ENCODE results near the gene IRF2BP2.
A peak's percentile ranks its signal among the peaks of the same experiment; 100 is the strongest.

The IRF2BP2 gene

GRCh38 chr1:234614081-234614489 is 4.1 kb upstream of the IRF2BP2 start:
- H3K4me3 ChIP-seq (ENCODE audit: low read depth, low read length) = no peak overlapping the region

GRCh38 chr1:234613128-234613875 is 3.3 kb upstream of the IRF2BP2 start:
- H3K4me3 ChIP-seq (ENCODE audit: low read depth, low read length) = no peak overlapping the region

- no peak overlapping the region for H3K4me3 ChIP-seq (ENCODE audit: low read depth, low read length)
Measured at GRCh38 chr1:234612352-234613127, 2.6 kb upstream of the IRF2BP2 start.

- no peak overlapping the region for H3K4me3 ChIP-seq (ENCODE audit: low read depth, low read length)
Measured at GRCh38 chr1:234611847-234612351, 1.9 kb upstream of the IRF2BP2 start.

DNA sequence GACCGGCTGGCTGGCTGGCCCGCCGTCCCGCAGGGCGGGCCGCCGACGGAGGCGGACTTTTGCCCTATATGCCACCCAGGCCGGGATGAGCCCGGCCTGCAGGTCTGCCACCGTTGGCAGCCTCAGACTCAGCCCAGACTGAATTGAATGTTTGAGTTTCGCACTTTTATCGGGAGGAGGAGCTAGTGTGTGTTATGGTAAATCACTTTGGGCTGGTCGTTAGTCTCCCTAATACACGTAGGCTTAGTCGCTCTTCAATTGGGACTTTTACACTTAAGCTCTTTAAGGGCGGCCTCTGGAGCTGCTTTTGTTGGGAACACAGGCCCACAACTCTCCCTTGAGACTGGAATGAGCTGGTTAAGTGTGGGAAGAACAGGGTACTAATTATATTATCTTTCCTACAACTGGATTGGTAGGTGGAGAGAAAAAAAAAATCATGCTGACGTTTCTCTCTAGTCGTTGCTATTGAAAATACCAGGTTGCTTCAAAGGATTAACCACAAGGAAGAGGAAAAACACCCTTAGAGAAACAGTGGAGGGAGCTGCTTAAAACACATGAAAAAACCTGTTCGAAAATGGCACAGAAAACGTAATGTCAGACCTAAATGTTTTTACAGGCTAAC is 1.4 kb upstream of the IRF2BP2 start:
- peak overlapping the region; percentile 30 for H3K4me3 ChIP-seq (ENCODE audit: low read depth, low read length)

DNA sequence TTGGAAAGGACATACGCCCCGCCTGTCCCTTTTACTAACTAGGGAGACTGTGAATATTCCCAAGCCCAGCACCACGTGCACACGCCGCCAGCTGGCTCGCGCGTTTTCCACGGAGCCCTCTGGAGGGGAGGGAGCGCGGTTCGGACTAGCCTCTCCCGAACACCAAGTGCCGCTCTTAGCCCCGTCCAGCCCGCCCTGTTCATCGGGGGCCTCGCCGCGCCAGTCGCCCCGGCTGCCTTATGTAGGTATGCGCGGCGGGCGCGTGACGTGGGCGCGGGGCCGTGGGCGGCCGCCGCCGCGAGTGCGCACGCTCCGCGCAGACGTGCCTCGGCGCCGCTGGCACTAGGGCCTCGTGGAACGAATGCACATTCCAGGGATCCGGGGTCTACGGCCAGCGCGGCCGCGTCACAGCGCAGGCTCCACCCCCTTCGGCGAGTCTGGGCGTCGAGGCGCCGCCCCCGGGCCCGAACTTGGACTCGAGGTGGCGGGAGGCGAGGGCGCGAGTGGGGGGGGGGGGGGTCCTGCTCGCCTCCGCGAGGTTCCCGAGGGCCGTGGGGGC is 767 bp upstream of the IRF2BP2 start:
- H3K4me3 ChIP-seq (ENCODE audit: low read depth, low read length) = peak overlapping the region; percentile 73

DNA sequence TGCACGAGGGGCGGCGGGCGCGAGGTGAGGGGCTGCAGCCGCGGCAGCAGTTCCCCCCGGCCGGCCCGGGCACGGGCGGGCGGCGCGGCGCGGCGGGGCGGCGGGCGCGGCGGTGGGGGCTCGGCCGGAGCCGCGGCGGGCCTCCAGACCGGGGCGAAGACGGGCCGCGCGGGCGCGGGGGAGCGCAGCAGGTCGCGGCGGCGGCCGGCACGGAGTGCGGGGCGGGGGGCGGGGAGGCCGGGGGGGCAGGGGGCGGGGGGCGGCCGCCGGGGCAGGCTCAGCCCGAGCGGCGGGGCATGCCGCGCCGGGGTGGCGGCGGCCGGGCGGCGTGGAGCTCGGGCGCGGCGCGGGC is 311 bp downstream of the IRF2BP2 start:
- peak overlapping the region; percentile 73 for H3K4me3 ChIP-seq (ENCODE audit: low read depth, low read length)

DNA sequence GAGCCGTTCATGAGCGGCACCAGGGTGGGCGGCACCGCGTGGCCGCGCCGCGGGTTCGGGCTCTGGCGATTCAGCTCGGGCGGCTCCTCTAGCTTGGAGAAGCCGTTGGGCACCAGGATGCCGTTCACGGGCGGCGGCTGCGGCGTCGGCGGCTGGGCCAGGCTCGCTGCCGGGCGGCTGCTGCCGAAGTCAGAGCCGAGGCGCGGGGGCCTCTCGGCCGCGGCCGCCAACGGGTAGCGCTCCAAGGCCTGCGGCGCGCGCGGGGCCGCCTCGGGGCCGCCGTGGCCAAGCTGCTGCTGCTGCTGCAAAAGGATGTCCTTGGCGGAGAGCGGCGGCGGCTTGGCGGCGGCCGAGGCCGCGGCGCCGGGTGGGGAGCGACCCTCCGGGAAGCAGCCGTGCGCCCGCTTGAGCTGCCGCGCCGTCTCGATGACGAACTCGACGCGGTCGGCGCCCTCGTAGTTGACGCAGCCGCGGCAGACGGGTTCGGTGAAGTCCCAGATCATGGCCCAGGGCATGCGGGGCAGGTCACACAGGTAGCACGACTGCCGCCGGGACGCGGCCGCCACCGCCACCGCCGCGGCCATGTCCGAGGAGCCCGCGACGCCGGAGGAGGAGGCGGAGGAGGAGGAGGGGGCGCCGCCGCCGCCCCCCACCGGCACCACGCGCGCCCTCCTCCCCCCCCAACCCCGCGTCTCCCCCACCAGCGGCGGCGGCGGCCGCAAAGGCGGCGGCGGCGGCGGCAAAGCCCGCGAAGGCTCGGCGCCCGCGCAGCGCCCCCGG is 877 bp downstream of the IRF2BP2 start:
- peak overlapping the region; percentile 76 for H3K4me3 ChIP-seq (ENCODE audit: low read depth, low read length)

DNA sequence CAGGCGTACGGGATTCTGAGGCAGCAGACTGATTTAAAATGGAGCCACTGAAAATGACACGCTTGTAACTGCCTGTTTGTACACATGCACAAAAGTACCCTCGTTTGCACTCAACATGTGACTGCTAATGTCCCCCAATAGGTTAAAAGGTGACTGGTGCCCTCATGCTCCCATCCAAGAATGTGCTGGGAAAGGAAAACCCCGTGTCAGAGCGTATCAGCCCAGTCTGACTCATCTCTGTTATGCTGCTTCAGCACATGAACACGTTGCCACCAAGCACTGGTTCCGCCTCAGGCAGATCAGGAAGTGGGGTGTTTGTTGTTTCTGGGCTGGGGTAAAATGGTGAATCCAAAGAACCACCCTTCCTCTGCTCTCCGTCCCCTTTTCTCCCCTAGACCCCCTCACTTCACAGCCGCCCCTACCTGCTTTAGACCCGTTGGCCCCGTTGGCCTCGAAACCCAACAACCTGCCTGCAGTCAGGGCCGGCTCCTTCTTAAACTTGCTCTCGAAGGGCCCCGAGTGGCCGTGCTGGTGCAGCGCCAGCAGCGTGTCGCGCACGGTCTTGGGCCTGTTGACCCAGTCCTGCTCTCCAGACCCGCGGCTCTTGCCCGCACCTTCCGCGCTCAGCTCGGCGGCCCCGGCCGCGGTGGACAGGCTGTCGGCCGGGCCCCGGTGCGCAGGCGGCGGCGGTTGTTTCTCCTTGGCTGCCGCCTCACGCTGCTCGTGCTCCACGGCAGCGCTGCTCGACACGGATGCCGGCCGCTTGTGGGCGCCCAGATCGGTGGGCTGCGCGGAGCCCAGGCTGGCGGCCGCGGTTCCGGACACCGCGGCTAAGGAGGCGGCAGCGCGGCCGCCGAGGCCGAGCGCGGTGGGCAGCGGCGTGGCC is 1.7 kb downstream of the IRF2BP2 start:
- peak overlapping the region; percentile 76 for H3K4me3 ChIP-seq (ENCODE audit: low read depth, low read length)

DNA sequence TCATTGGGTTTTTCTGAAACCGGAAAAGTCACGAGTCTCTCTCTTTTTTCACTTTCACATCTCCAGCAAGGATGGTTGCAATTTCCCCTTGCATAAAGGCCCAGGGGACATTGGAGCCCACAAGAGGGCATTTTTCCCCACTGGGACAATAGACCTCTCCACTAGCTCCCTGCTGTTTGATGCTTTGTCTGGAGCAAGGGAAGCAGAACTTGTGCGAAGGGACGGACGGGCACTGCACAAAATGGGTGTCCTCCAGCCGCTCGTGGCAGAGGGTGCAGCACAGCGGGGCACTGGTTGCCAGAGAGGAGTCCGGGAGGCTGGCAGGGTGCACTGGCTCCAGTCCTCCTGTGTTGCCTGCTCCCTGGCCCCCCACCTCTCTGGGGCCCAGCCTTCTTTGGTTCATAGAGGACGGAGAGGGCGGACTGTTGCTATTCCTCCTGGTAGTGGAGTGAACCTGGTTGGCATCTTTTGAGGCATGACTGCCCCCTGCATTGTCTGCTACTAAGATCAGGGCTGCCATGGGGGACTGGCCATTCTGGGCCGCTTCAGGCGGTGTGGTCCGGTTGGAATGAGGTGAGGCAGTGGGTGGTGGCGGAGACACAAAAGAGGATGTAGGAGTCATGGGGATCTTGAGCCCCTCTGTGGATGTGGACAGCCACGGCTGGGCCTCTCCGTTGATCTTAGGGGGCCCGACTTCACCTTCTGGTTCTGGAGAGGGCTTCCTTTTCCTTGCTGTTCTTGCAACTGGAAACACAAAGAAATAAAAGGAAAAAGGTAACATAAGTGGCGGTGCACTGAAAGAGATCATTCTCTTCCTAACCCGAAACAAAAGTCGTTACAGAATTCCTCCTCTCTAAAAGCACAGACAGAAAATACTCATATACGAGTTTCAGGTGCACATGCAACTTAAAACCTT is 2.6 kb downstream of the IRF2BP2 start:
- peak overlapping the region; percentile 76 for H3K4me3 ChIP-seq (ENCODE audit: low read depth, low read length)

GRCh38 chr1:234606784-234607108 is 3.2 kb downstream of the IRF2BP2 start:
- peak overlapping the region; percentile 76 for H3K4me3 ChIP-seq (ENCODE audit: low read depth, low read length)

DNA sequence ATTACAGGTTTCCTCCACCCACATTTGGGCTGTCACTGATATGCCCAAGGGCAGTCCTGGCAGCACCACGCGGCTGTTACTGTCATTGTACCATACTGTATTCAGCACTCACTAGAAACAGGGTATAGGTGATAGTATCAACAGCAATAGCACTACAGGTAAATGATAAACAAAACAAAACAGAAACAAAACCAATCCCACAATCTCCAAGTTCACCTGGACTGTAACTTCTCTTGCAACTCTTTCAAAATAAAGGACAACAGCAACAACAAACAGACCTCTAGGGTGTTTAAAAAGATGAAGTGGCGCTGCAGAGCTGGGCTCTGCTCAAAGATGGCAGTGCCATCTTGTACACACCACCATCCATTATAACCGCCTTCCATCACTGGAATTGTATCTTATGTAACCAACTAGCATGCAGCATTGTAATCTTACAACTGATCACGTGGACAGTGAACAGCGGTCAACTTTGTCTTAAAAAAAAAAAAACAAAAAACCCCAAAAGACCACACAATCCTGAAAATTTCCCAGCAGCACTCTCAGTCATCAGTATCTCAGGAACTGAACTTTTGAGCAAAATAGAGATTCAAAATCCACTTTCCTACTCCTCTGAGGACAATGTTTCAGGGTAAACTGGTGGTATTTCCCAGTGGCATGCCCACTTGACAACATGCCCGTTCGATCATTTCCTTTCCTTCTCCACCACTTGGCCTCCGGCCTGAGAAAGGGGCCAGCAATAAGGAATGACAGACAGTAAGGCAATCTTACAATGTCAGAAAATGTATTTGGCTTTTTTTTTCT is 3.8 kb downstream of the IRF2BP2 start:
- peak overlapping the region; percentile 76 for H3K4me3 ChIP-seq (ENCODE audit: low read depth, low read length)

DNA sequence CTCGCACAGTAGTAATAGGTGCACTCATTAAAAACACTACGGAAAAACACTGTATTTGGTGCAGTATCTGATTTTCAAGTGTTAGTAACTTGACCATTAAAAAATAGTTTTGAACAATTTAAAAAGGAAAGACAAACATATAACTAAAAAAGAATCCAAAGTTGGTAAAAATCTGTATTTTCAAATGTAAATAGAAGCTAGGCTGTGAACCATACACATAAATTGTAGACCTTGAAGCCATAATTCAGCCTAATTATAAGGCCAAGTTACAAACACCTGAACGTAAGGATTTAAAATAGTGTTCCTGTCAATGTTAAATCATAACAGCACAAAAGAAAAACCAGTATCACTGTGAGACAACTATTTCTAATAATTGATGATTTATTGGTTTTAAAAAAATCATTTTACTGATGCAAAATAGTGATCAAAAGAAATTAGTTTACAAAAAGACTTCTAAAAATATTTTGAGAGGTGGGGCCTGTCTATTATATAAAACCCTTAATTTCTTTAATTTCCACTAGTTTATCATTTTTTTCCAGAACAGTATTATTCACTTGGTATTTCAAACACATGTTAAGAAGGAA is 4.5 kb downstream of the IRF2BP2 start:
- peak overlapping the region; percentile 76 for H3K4me3 ChIP-seq (ENCODE audit: low read depth, low read length)

GRCh38 chr1:234604495-234605398 is 5.2 kb downstream of the IRF2BP2 start:
- peak overlapping the region; percentile 76 for H3K4me3 ChIP-seq (ENCODE audit: low read depth, low read length)

DNA sequence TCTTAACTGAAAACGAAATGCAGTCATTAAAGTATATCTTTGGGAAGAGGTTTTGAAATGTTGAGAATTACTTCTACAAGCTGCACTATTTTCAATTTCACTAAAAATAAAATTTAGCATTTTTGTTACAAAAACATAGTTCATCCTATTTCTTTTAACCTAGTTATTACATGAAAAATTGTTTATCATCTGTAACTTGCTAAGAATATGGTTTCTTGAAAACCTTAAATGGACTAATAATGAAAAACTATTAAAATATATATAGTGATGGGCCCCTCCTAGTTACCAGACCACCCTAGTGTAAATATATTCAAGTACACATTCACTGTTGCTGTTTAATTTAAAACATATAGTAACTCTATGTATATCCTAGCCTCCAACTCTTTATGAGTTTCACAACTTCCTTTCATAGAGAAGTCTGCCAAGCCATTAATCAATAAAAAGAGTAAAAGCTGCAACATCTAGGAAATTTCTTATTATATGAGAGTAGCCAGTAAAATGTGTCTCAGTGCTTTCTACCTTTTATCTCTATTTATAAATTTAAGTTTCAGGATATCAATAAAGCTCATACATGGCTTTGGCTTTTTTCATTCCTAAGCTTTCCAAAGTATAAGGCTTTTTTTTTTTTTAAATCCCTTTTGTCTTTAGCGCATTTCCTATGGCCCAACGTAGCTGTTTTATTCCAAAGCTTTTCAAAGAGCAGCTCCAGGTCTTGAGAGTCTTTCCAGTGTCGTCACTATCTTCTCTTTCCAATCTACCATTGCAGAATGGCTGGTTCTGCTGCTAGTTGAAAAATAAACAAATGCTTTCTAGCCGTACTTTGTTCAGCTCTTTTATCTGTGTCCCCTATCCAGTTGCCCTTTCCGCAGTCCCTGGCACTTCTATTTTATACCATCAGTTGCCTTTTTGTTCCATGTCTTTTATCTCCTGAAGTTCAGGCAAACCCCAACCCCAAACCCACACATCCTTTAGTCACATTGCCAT is 6.5 kb downstream of the IRF2BP2 start:
- H3K4me3 ChIP-seq (ENCODE audit: low read depth, low read length) = no peak overlapping the region

All from iPS-11a (cell line).